Heart left ventricle (tissue), 13 donors: ENCODE data around the gene ERI3.

Experiments used
- POLR2A ChIP-seq, 2 donors: fragments of 450-650 bp; IDR thresholded peaks; one replicate each; pipeline ENCODE4 v1.6.1; 2017; ENCODE audit warnings: antibody characterized with exemption in 2 of 2, mild to moderate bottlenecking in 2 of 2, moderate library complexity in 2 of 2
- TF ChIP-seq, protein P1 (sequence below), 12 donors: fragments of 200-600 bp; sonication (generic) in 4 of 12; IDR thresholded peaks; one replicate each; pipeline versions ENCODE4 v1.5.0 to v1.8.0; 2018 to 2022; ENCODE audit warnings: antibody characterized with exemption in 12 of 12, mild to moderate bottlenecking in 5 of 12
- donor health status: ischemic (EF 13 %, LVEDD 7.1; RV severe dilation, severe dysfunction).
- donor health status: DM: no; HTN: yes; CAD: no.
- donor health status: DM: no; HTN: no; CAD: no.
- donor health status: ischemic (EF 25% LVEDD 6.9; RV normal size, moderate dysfunction).
- donor health status: ischemic (EF 25% LVEDD 5.7; RV mildly dilated, moderate dysfunction).
- donor health status: ischemic (EF 35%, LVEDD 5.7; RV mildly dilated, moderate dysfunction).
- donor health status: nonischemic (EF 11% LVEDD 7.7; RV severe dilation, severe dysfunction).
- donor health status: DM: yes; HTN: yes; CAD: no.
- donor health status: PGD.
- donor health status: ischemic (EF 29% LVEDD 5.4; RV normal size, mild dysfunction).
- donor health status: nonischemic (EF 23%, LVEDD 6.1; RV moderate dilation, normal function).

DNA sequence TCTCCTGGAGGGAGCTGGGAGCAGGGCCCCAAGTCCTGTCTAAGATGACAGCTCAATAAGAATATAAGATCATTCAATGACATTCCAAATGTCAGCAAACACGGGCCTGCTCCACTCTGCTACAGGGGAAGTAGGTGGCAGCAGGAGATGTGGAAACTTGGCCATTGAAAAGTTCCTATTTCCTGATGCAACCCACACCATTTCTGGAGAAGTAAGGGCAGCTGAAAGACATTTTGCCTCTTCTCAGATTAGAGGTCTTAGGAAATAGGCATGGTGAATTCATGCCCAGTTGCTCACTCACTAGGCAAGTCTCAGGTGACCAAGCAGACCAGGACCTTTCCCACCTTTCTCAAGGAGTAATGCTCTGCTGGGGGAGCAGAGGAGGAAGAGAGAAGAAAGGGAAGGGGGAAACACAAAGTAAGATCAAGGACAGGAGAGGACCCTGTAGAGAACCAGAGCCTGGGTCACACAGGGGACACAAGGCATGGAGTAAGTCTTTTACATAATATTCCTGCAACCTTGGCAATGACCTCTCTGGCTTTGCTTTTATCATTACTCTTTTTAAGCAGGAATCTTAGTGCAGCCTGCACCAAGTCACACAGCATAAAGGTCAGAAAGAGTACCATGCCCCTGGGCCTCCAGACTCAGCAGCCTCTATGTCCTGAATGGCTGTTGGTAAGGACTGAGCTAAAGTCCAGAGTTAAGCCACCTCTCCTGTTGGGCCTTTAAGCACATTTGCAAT is 72.9 kb downstream of the ERI3 start:
- TF ChIP-seq, protein P1, sequence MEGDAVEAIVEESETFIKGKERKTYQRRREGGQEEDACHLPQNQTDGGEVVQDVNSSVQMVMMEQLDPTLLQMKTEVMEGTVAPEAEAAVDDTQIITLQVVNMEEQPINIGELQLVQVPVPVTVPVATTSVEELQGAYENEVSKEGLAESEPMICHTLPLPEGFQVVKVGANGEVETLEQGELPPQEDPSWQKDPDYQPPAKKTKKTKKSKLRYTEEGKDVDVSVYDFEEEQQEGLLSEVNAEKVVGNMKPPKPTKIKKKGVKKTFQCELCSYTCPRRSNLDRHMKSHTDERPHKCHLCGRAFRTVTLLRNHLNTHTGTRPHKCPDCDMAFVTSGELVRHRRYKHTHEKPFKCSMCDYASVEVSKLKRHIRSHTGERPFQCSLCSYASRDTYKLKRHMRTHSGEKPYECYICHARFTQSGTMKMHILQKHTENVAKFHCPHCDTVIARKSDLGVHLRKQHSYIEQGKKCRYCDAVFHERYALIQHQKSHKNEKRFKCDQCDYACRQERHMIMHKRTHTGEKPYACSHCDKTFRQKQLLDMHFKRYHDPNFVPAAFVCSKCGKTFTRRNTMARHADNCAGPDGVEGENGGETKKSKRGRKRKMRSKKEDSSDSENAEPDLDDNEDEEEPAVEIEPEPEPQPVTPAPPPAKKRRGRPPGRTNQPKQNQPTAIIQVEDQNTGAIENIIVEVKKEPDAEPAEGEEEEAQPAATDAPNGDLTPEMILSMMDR (IDR thresholded peaks at IDR 0.05): no peak
- no peak for TF ChIP-seq POLR2A (IDR thresholded peaks at IDR 0.05)
